K562 (cell line): ENCODE results near the gene ANXA4.

Source experiments
- CBX5 ChIP-seq: IDR thresholded peaks from 2 replicates; pipeline ENCODE4 v1.6.1; 2014; ENCODE audit warnings: low read depth, borderline replicate concordance
- EP300 ChIP-seq: IDR thresholded peaks from 2 replicates; pipeline ENCODE4 v1.6.1; 2012; ENCODE audit warnings: low read length, improper control_type of control experiment
- FOXM1 ChIP-seq, 2 experiments: fragments of 450-650 bp in 1 of 2; sonication (generic) in 1 of 2; formaldehyde crosslinking in 1 of 2; IDR thresholded peaks; 2 replicates each; pipeline versions ENCODE4 v1.6.1 to v1.9.0; 2017 to 2022; ENCODE audit warnings: low read depth in 2 of 2, mild to moderate bottlenecking in 2 of 2, missing genetic modification reagents in 1 of 2, moderate library complexity in 1 of 2
- HDAC2 ChIP-seq: fragments of 450-650 bp; IDR thresholded peaks from 2 replicates; pipeline ENCODE4 v1.6.1; 2016; ENCODE audit warnings: mild to moderate bottlenecking
- PTBP1 ChIP-seq: fragments of 200-400 bp; formaldehyde crosslinking; IDR thresholded peaks from 2 replicates; pipeline ENCODE4 v1.6.1; 2017; ENCODE audit warnings: low read depth, low read length
- SP2 ChIP-seq: IDR thresholded peaks from 2 replicates; pipeline ENCODE4 v1.6.1; 2011; ENCODE audit warnings: mild to moderate bottlenecking, low read depth, low read length, moderate library complexity; ENCODE audit not compliant: poor library complexity, severe bottlenecking; ENCODE audit errors: extremely low read depth
- SPI1 ChIP-seq: IDR thresholded peaks from 2 replicates; pipeline ENCODE4 v1.6.1; 2011; ENCODE audit warnings: low read depth, low read length, control low read depth, borderline replicate concordance
- TRIM28 ChIP-seq: fragments of 450-650 bp; IDR thresholded peaks from 2 replicates; pipeline ENCODE4 v1.6.1; 2017
- ZNF174 ChIP-seq: fragments of 250-450 bp; sonication (Bioruptor Pico); IDR thresholded peaks from 2 replicates; pipeline ENCODE4 v1.4.0; 2020; ENCODE audit warnings: mild to moderate bottlenecking
- TF ChIP-seq, protein P1 (sequence below): IDR thresholded peaks from 2 replicates; pipeline ENCODE4 v1.6.1; 2012; ENCODE audit warnings: low read depth, low read length, improper control_type of control experiment, borderline replicate concordance
- TF ChIP-seq, protein P2 (sequence below), 3 experiments: IDR thresholded peaks in 2 of 3; conservative IDR thresholded peaks in 1 of 3; 2 replicates each; pipeline ENCODE4 v1.5.1; 2011 to 2012; ENCODE audit warnings: low read length in 3 of 3, mild to moderate bottlenecking in 3 of 3, control low read depth in 2 of 3, improper control_type of control experiment in 1 of 3, inconsistent platforms in 1 of 3, low read depth in 1 of 3, mixed read lengths in 1 of 3, moderate library complexity in 1 of 3; ENCODE audit not compliant: insufficient read depth in 2 of 3
- TF ChIP-seq, protein P3 (sequence below): sonication (generic); formaldehyde crosslinking; IDR thresholded peaks from 2 replicates; pipeline ENCODE4 v1.8.1; 2022; ENCODE audit warnings: missing genetic modification reagents
- TF ChIP-seq, protein P4 (sequence below), 2 experiments: fragments of 450-650 bp; formaldehyde crosslinking in 1 of 2; IDR thresholded peaks; 2 replicates each; pipeline versions ENCODE4 v1.4.0 to v1.6.1; 2014 to 2020; ENCODE audit warnings: mild to moderate bottlenecking in 2 of 2, borderline replicate concordance in 1 of 2, low read depth in 1 of 2
- TF ChIP-seq, protein P5 (sequence below): fragments of 450-650 bp; IDR thresholded peaks from 2 replicates; pipeline ENCODE4 v1.6.1; 2014; ENCODE audit warnings: low read depth, mild to moderate bottlenecking, moderate library complexity, borderline replicate concordance

DNA sequence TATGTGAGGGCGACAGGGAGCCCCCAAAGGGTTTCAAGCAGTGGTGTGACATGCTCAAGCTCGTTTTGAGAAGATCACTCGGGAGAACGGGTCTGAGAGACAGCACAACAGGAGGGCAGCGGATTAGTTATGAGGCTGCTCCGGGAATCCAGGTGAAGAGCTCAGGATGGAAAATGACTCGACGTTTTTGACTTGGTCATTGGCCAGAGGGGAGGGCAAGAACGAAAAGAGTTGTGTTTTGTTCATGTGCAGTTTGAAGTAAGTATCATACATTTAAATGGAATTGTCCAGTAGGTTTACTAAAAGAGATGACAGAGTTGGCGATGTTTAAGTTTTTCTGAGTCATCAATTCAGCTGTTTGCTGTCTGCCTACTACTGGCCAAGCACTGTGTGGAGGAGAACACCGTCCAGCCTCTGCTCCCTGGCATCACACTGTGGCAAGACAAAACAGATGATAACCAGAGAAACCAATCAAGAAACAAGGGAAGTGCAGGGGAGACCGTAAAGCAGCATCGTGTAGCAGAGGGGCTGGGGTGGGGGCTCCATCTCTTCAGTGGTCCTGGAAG is 25.3 kb upstream of the ANXA4 start:
- TF ChIP-seq, protein P1, sequence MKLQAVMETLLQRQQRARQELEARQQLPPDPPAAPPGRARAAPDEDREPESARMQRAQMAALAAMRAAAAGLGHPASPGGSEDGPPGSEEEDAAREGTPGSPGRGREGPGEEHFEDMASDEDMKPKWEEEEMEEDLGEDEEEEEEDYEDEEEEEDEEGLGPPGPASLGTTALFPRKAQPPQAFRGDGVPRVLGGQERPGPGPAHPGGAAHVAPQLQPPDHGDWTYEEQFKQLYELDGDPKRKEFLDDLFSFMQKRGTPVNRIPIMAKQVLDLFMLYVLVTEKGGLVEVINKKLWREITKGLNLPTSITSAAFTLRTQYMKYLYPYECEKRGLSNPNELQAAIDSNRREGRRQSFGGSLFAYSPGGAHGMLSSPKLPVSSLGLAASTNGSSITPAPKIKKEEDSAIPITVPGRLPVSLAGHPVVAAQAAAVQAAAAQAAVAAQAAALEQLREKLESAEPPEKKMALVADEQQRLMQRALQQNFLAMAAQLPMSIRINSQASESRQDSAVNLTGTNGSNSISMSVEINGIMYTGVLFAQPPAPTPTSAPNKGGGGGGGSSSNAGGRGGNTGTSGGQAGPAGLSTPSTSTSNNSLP: no peak
- no peak for TF ChIP-seq FOXM1 (IDR thresholded peaks at IDR 0.05; ENCODE audit: low read depth)
- TF ChIP-seq FOXM1 (CRISPR knock-in tag; IDR thresholded peaks at IDR 0.05; ENCODE audit: low read depth): no peak
- no peak for TF ChIP-seq PTBP1
- TF ChIP-seq EP300: no peak
- no peak for TF ChIP-seq SPI1
- TF ChIP-seq, protein P2, sequence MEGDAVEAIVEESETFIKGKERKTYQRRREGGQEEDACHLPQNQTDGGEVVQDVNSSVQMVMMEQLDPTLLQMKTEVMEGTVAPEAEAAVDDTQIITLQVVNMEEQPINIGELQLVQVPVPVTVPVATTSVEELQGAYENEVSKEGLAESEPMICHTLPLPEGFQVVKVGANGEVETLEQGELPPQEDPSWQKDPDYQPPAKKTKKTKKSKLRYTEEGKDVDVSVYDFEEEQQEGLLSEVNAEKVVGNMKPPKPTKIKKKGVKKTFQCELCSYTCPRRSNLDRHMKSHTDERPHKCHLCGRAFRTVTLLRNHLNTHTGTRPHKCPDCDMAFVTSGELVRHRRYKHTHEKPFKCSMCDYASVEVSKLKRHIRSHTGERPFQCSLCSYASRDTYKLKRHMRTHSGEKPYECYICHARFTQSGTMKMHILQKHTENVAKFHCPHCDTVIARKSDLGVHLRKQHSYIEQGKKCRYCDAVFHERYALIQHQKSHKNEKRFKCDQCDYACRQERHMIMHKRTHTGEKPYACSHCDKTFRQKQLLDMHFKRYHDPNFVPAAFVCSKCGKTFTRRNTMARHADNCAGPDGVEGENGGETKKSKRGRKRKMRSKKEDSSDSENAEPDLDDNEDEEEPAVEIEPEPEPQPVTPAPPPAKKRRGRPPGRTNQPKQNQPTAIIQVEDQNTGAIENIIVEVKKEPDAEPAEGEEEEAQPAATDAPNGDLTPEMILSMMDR (IDR thresholded peaks at IDR 0.05 in 2 of 3, conservative IDR thresholded peaks at IDR 0.05 in 1 of 3; ENCODE audit: insufficient read depth in 2 of 3, low read depth in 1 of 3, low read length in 3 of 3): no peak
- TF ChIP-seq, protein P3, sequence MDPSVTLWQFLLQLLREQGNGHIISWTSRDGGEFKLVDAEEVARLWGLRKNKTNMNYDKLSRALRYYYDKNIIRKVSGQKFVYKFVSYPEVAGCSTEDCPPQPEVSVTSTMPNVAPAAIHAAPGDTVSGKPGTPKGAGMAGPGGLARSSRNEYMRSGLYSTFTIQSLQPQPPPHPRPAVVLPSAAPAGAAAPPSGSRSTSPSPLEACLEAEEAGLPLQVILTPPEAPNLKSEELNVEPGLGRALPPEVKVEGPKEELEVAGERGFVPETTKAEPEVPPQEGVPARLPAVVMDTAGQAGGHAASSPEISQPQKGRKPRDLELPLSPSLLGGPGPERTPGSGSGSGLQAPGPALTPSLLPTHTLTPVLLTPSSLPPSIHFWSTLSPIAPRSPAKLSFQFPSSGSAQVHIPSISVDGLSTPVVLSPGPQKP (CRISPR knock-in tag): no peak
- TF ChIP-seq CBX5: no peak
- no peak for TF ChIP-seq HDAC2
- TF ChIP-seq, protein P4, sequence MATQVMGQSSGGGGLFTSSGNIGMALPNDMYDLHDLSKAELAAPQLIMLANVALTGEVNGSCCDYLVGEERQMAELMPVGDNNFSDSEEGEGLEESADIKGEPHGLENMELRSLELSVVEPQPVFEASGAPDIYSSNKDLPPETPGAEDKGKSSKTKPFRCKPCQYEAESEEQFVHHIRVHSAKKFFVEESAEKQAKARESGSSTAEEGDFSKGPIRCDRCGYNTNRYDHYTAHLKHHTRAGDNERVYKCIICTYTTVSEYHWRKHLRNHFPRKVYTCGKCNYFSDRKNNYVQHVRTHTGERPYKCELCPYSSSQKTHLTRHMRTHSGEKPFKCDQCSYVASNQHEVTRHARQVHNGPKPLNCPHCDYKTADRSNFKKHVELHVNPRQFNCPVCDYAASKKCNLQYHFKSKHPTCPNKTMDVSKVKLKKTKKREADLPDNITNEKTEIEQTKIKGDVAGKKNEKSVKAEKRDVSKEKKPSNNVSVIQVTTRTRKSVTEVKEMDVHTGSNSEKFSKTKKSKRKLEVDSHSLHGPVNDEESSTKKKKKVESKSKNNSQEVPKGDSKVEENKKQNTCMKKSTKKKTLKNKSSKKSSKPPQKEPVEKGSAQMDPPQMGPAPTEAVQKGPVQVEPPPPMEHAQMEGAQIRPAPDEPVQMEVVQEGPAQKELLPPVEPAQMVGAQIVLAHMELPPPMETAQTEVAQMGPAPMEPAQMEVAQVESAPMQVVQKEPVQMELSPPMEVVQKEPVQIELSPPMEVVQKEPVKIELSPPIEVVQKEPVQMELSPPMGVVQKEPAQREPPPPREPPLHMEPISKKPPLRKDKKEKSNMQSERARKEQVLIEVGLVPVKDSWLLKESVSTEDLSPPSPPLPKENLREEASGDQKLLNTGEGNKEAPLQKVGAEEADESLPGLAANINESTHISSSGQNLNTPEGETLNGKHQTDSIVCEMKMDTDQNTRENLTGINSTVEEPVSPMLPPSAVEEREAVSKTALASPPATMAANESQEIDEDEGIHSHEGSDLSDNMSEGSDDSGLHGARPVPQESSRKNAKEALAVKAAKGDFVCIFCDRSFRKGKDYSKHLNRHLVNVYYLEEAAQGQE (IDR thresholded peaks at IDR 0.05; ENCODE audit: borderline replicate concordance): no peak
- TF ChIP-seq, protein P4 (CRISPR knock-in tag; IDR thresholded peaks at IDR 0.05; ENCODE audit: low read depth): no peak
- no peak for TF ChIP-seq ZNF174 (CRISPR knock-in tag)
- TF ChIP-seq, protein P5, sequence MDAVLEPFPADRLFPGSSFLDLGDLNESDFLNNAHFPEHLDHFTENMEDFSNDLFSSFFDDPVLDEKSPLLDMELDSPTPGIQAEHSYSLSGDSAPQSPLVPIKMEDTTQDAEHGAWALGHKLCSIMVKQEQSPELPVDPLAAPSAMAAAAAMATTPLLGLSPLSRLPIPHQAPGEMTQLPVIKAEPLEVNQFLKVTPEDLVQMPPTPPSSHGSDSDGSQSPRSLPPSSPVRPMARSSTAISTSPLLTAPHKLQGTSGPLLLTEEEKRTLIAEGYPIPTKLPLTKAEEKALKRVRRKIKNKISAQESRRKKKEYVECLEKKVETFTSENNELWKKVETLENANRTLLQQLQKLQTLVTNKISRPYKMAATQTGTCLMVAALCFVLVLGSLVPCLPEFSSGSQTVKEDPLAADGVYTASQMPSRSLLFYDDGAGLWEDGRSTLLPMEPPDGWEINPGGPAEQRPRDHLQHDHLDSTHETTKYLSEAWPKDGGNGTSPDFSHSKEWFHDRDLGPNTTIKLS: no peak
- TF ChIP-seq SP2: no peak
- TF ChIP-seq TRIM28: no peak
